Endothelial cell of umbilical vein (primary cell): ENCODE results near the gene ZNFX1.

Experiments used
- CTCF ChIP-seq, 2 donors: IDR thresholded peaks; 1 replicate in 1 of 2; 2 replicates in 1 of 2; pipeline ENCODE4 v1.5.1; 2011; ENCODE audit warnings: low read length in 2 of 2, mild to moderate bottlenecking in 2 of 2, moderate library complexity in 2 of 2, control low read depth in 1 of 2, inconsistent platforms in 1 of 2, low read depth in 1 of 2; ENCODE audit not compliant: insufficient read depth in 1 of 2; ENCODE audit errors: extremely low read depth in 1 of 2
- EZH2 ChIP-seq: IDR thresholded peaks from 2 replicates; pipeline ENCODE4 v1.6.1; 2012; ENCODE audit warnings: borderline replicate concordance, low read depth, mild to moderate bottlenecking, moderate library complexity, low read length, inconsistent platforms; ENCODE audit not compliant: severe bottlenecking
- FOS ChIP-seq: IDR thresholded peaks from 2 replicates; pipeline ENCODE4 v1.6.1; 2011; ENCODE audit warnings: mild to moderate bottlenecking, low read length, moderate library complexity, borderline replicate concordance; ENCODE audit not compliant: insufficient read depth
- GATA2 ChIP-seq: IDR thresholded peaks from 2 replicates; pipeline ENCODE4 v1.7.0; 2011; ENCODE audit warnings: low read depth, mild to moderate bottlenecking, moderate library complexity, mixed read lengths, low read length; ENCODE audit not compliant: insufficient read length, insufficient read depth
- JUN ChIP-seq: IDR thresholded peaks from 2 replicates; pipeline ENCODE4 v1.6.1; 2011; ENCODE audit warnings: borderline replicate concordance, low read depth; ENCODE audit not compliant: insufficient read length, insufficient read depth
- MAX ChIP-seq: IDR thresholded peaks from 2 replicates; pipeline ENCODE4 v1.6.1; 2011; ENCODE audit not compliant: insufficient read depth, insufficient read length
- MYC ChIP-seq: IDR thresholded peaks from one replicate; pipeline ENCODE4 v1.6.1; 2011; ENCODE audit warnings: mild to moderate bottlenecking, low read depth, low read length
- POLR2A ChIP-seq: IDR thresholded peaks from 2 replicates; pipeline ENCODE4 v1.6.1; 2012; ENCODE audit warnings: low read depth, mild to moderate bottlenecking, control low read depth, low read length
- POLR2AphosphoS5 ChIP-seq: IDR thresholded peaks from 2 replicates; pipeline ENCODE4 v1.6.1; 2012; ENCODE audit warnings: low read depth, mild to moderate bottlenecking, control low read depth, low read length, moderate library complexity; ENCODE audit not compliant: insufficient read depth

GRCh38 chr20:49286689-49287551 is 9.1 kb upstream of the ZNFX1 start:
- no peak for TF ChIP-seq EZH2
- TF ChIP-seq POLR2A = no peak
- no peak for TF ChIP-seq CTCF (IDR thresholded peaks at IDR 0.05; ENCODE audit: extremely low read depth in 1 of 2, insufficient read depth in 1 of 2, low read depth in 1 of 2, low read length in 2 of 2)
- no peak for TF ChIP-seq MAX
- TF ChIP-seq POLR2AphosphoS5 = no peak
- no peak for TF ChIP-seq JUN
- no peak for TF ChIP-seq MYC
- no peak for TF ChIP-seq GATA2
- TF ChIP-seq FOS = no peak
